RPMI7951 (cell line): Measurements from ENCODE around the gene SON. TPM values are rescaled to one million over a fixed set of nuclear protein-coding genes. Genes with fewer than 3 reads are reported as not detected.
"Not testable (repeated sequence)": the region's sequence is repeated elsewhere in the genome, so short reads cannot be mapped to it uniquely, and the experiment has no call there.

Experiments used
- DNase-seq: peaks from one replicate; pipeline ENCODE4 v3.0.0-alpha.2; 2012; ENCODE audit warnings: low read depth
- total RNA-seq: library from RNA; depleted of rRNA; stranded (reverse); fragments of >200 nt; shearing (Covaris generic); gene quantifications from 2 replicates; pipeline ENCODE4 v1.2.3, GENCODE V29; 2014; rRNA removed

SON gene
- total RNA-seq: 109 and 170 TPM in 2 replicates

DNA sequence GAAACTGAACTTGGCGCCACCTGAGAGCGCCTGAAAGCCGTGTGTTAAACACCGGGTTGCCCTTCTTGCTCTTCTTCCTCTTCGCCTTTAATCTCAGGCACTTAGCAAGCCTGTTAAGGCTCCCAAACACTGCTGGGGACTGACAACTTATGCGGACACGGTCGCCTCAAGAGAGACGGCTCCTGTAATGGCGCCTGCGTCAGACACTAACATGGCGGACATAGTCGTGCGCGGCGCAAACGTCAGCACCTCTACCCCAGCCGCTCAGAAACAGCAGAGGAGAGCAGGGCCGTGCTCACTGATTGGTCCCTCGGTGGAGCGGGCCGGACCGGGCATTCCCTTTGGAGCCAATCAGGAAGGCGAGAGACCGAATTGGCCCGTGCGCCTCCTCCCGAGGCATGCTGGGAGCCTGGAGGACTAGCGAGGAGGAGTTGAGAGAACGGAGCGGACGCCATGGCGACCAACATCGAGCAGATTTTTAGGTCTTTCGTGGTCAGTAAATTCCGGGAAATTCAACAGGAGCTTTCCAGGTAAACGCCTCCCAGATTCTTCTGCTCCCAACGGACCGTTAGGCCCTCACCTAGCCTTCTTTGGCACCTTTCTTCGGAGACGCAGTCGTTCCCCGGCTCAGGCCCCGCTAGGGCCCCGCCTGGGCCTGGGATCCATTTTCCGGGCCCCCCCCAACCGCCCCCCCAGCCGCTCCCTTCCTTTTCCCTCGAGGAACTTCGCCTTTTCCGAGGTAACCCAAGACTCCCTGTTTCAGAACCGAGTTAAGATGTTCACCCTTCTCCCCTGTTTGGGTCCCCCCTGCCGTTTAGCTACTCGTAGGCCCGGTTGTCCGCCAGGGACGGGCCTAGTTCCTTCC lies at the start of gene SON:
Gene SON (plus strand): TSS at position 399 of the 865 bp plus-strand sequence. CDS start 55 bp downstream, at position 454.
- peak; percentile 98 for DNase-seq

- no peak for DNase-seq
Observed at GRCh38 chr21:33493756-33494155, 49.1 kb upstream of the SON start.

GRCh38 chr21:33495743-33496142 lies 47.1 kb upstream of the SON start:
- no peak for DNase-seq

DNA sequence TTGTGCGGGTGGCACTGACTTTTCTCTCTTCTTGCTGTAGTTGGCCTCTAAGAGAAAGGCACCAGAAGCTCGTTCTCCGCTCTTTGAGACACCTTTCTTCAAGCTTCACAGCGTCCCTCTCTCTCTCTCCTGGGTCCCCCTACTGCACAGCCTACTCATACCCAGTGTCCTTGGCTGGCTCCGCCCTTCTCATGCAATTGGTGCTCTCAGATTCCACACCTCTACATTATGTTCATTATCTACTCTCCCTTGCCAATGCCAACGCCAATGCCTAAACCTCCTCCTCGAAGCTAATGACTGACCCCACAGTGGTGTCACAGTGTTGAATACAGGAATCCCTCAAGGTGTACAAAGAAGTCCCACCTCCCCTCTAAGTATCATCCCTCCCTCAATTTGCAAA lies 46.5 kb upstream of the SON start:
- no peak for DNase-seq

- no peak for DNase-seq
Observed at GRCh38 chr21:33505833-33506232, 37.0 kb upstream of the SON start.

GRCh38 chr21:33507003-33507402 lies 35.8 kb upstream of the SON start:
- DNase-seq: not testable (repeated sequence)

- DNase-seq: no peak
Observed at GRCh38 chr21:33510826-33511225, 32.0 kb upstream of the SON start.

DNA sequence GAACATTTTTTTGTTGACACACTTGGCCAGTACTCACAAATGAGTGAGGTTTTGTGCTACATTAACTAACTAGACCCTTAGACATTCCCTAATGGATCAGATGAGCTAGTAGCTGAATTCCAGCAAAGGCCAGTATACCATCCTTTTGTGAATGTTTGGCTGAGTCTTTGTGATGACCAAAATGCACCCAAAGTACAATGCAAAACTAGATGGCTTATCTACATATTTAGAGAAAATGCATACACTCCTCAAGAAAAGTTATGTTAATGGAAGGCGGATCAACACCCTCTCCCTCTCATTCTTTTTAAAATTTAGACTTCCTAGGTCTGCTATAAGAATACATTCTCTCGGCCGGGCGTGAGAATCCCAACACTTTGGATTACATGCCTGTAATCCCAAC lies 31.2 kb upstream of the SON start:
- no peak for DNase-seq

- no peak for DNase-seq
Observed at GRCh38 chr21:33512481-33512880, 30.4 kb upstream of the SON start.

DNA sequence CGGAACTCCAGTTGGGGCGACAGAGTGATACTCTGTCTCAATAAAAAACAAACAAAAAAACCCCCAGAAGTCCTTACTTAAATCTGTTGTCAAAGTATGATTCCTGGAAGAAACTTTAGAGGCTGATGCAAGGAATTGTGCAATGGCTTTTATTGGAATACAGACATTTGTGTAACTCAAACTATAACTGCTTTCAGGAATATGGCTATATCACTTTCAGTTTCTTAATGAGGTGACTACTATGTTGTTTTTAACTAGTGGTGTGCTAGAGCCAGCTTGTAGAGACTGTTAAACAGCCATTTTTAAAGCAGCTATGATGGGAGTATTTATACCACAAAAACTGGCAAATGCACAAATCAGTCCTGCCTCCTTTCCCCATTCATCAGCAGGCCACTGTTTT lies 28.6 kb upstream of the SON start:
- no peak for DNase-seq

GRCh38 chr21:33518899-33519298 lies 23.9 kb upstream of the SON start:
- no peak for DNase-seq

DNA sequence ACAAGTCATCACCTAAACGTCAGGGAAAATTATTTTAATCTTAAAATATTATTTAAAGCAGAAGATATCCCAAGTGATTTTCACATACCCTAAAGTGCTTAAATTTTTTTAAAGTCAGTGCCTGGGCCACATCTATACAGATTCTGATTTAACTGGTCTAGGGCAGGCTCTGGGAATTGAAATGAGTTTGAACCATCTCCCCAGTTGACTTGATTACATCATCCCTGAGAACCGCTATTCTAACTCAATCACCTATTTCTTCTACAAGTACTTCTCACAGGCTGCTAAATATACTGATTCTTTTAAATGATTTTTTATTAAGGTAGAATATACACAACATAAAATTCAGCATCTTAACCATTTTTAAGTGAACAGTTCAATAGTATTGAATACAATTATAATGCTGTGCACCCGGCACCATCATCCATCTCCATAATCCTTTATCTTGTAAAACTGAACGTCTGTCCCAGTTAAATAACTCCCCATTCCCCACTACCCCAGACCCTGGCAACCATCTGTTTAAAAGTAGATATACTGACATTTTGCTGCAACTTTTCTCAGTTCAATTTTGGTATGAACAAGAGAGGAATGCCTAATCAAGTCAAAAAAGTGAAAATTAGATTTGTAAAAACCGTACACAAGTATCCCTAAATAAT lies 20.4 kb upstream of the SON start:
- DNase-seq: no peak

- no peak for DNase-seq
Observed at GRCh38 chr21:33522953-33523349, 19.9 kb upstream of the SON start.

DNA sequence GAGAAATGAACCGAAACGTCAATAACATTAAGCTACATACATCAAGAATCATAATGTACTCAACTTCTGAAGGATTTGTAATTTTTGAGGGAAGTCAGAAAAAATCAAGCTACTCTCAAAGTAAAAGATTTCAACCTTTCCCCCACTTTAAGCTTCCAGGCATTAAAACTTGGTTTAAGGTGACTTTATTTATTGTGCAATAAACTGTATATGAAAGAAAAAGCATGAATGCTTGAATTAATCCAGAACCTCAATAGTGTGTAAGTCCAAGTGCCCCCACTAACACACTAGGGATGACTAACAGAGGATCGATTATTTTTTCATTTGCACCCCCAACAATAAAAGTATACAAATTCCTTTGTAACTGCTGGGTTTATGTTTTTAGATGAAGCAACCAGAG lies 11.8 kb upstream of the SON start:
- no peak for DNase-seq

GRCh38 chr21:33537212-33537611 lies 5.6 kb upstream of the SON start:
- DNase-seq: no peak

GRCh38 chr21:33539616-33540015 lies 3.2 kb upstream of the SON start:
- DNase-seq: no peak

- no peak for DNase-seq
Observed at GRCh38 chr21:33540711-33541104, 2.1 kb upstream of the SON start.

GRCh38 chr21:33541105-33541711 lies 1.6 kb upstream of the SON start:
- DNase-seq: peak; percentile 17

GRCh38 chr21:33541756-33542639 lies 840 bp upstream of the SON start, which contains the start of gene GART:
GART (minus strand) TSS chr21:33542117; CDS start chr21:33539315, 2,802 bp downstream.
- DNase-seq: peak; percentile 78

DNA sequence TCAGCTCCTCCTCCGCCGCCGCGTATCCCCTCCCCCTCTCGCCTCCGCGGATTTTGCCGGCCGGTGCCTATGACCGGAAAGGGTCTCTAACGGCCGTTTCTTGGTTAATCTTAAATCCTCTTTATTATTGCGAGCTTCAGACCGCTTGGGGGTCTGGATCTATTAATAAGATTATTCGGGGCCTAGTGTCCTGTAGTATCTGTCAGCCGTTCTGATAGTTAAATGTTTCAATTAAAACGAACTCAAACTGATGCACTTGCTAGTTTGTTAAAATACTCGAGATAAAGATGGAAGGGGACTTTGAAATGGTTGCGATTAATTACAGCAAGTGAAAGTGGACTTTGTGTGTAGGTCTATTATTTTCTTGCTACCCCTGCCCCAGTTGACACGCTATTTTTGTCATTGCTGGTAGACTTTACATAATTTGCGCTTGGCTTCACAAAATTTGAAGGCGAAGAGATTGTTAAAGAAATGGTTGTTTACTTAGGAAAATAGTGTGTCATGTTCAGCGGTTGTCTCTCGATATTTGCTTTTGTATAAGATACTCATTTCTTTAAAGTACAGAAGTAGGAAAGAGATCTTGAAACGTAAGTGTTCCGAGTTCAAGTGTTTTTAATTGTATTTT lies 779 bp downstream of the SON start:
- DNase-seq: no peak
